K562 (cell line): Measurements from ENCODE around the gene THAP8. TPM values are rescaled to one million over a fixed set of nuclear protein-coding genes. Genes with fewer than 3 reads are reported as not detected.
A peak's percentile ranks its signal among the peaks of the same experiment; 100 is the strongest.

Source experiments
- ATF6 ChIP-seq: sonication (generic); formaldehyde crosslinking; IDR thresholded peaks from 2 replicates; pipeline ENCODE4 v1.4.0; 2020; ENCODE audit warnings: mild to moderate bottlenecking, missing genetic modification reagents
- E2F4 ChIP-seq: sonication (generic); formaldehyde crosslinking; IDR thresholded peaks from 2 replicates; pipeline ENCODE4 v1.8.0; 2022; ENCODE audit warnings: mild to moderate bottlenecking, low read depth, missing genetic modification reagents
- GTF2A2 ChIP-seq: IDR thresholded peaks from 2 replicates; pipeline ENCODE4 v1.6.1; 2016; ENCODE audit warnings: mild to moderate bottlenecking, missing genetic modification characterization, missing compliant biosample characterization
- HINFP ChIP-seq: fragments of 450-650 bp; conservative IDR thresholded peaks from 2 replicates; pipeline ENCODE4 v1.6.1; 2016; ENCODE audit warnings: missing genetic modification characterization, low read depth, mild to moderate bottlenecking, control low read depth, missing compliant biosample characterization
- HSF4 ChIP-seq: fragments of 250-450 bp; sonication (Bioruptor Pico); IDR thresholded peaks from 2 replicates; pipeline ENCODE4 v2.1.2; 2022; ENCODE audit warnings: mild to moderate bottlenecking, moderate library complexity, borderline replicate concordance
- IRF1 ChIP-seq: sonication (generic); formaldehyde crosslinking; IDR thresholded peaks from 2 replicates; pipeline ENCODE4 v1.8.0; 2022; ENCODE audit warnings: missing genetic modification reagents, mild to moderate bottlenecking, borderline replicate concordance
- MTA2 ChIP-seq: fragments of 450-650 bp; IDR thresholded peaks from 2 replicates; pipeline ENCODE4 v1.6.1; 2016; ENCODE audit warnings: low read depth
- RAD21 ChIP-seq, 2 experiments: fragments of 250-450 bp in 1 of 2; fragments of 450-650 bp in 1 of 2; sonication (Bioruptor Pico) in 1 of 2; formaldehyde crosslinking in 1 of 2; IDR thresholded peaks in 1 of 2; conservative IDR thresholded peaks in 1 of 2; 2 replicates each; pipeline versions ENCODE4 v1.4.0 to v1.8.0; 2020 to 2022; ENCODE audit warnings: mild to moderate bottlenecking in 2 of 2, moderate library complexity in 1 of 2
- TAF15 ChIP-seq: fragments of 200-400 bp; formaldehyde crosslinking; IDR thresholded peaks from 2 replicates; pipeline ENCODE4 v1.6.1; 2017; ENCODE audit warnings: mild to moderate bottlenecking, low read depth, low read length, moderate library complexity
- TCF7L2 ChIP-seq: fragments of 150-350 bp; IDR thresholded peaks from 2 replicates; pipeline ENCODE4 v1.6.1; 2016; ENCODE audit warnings: low read depth, mild to moderate bottlenecking, low read length, moderate library complexity
- TOE1 ChIP-seq, 2 experiments: fragments of 450-650 bp in 1 of 2; sonication (generic) in 1 of 2; formaldehyde crosslinking in 1 of 2; IDR thresholded peaks; 2 replicates each; pipeline versions ENCODE4 v1.7.1 to v1.8.0; 2016 to 2022; ENCODE audit warnings: borderline replicate concordance in 2 of 2, mild to moderate bottlenecking in 2 of 2, antibody characterized with exemption in 1 of 2, inconsistent platforms in 1 of 2, low read depth in 1 of 2, missing genetic modification reagents in 1 of 2, moderate library complexity in 1 of 2
- ZC3H11A ChIP-seq: IDR thresholded peaks from 2 replicates; pipeline ENCODE4 v1.6.1; 2012; ENCODE audit warnings: low read depth, low read length, improper control_type of control experiment
- ZNF347 ChIP-seq: fragments of 450-650 bp; formaldehyde crosslinking; IDR thresholded peaks from 2 replicates; pipeline ENCODE4 v1.4.0; 2020; ENCODE audit warnings: low read depth, mild to moderate bottlenecking, moderate library complexity
- ZNF830 ChIP-seq: fragments of 250-450 bp; sonication (Bioruptor Pico); IDR thresholded peaks from 2 replicates; pipeline ENCODE4 v1.5.0; 2021; ENCODE audit warnings: mild to moderate bottlenecking
- polyA plus RNA-seq, 8 experiments: library from polyadenylated mRNA; depleted of rRNA in 4 of 8; stranded (reverse) in 5 of 8; unstranded in 3 of 8; fragments of >200 nt; fragmentation: Nextera tagmentation in 2 of 8; fragmentation: Illumina TruSeq in 1 of 8; extraction: Ambion mirVana in 2 of 8; extraction: Trizol in 1 of 8; gene quantifications; 2 replicates each; pipeline versions ENCODE4 v1.2.1 to v1.2.3, GENCODE V29; 2011 to 2014; ENCODE audit warnings: inconsistent platforms in 1 of 8, missing spikeins in 1 of 8
- total RNA-seq, 7 experiments: library from RNA; depleted of rRNA in 6 of 7; stranded (reverse); fragments of >200 nt in 6 of 7; fragmentation: Illumina TruSeq in 2 of 7; extraction: Trizol in 2 of 7; gene quantifications; 2 replicates each; pipeline versions ENCODE4 v1.2.1 to v1.2.3, GENCODE V29; 2011 to 2021; ENCODE audit warnings: low replicate concordance in 1 of 7
- TF ChIP-seq, protein P1 (sequence below): fragments of 450-650 bp; IDR thresholded peaks from 2 replicates; pipeline ENCODE4 v1.6.1; 2018; ENCODE audit not compliant: partially characterized antibody

Gene THAP8
- total and polyA plus RNA-seq, 9 of the 15 experiments (the other 6 are each of a cell fraction or from before 2014, with no cell fraction given): 0.11 to 2.0 (median 0.94) TPM

GRCh38 chr19:35995048-35995993 is 58.8 kb downstream of the THAP8 start, which contains the start of gene SDHAF1 (continued):
- TF ChIP-seq ATF6 (CRISPR knock-in tag): 0 out of 2 replicates have a peak, but pooled peaks have one; percentile 61
- no peak for TF ChIP-seq TAF15
- no peak for TF ChIP-seq ZC3H11A
- TF ChIP-seq, protein P1, sequence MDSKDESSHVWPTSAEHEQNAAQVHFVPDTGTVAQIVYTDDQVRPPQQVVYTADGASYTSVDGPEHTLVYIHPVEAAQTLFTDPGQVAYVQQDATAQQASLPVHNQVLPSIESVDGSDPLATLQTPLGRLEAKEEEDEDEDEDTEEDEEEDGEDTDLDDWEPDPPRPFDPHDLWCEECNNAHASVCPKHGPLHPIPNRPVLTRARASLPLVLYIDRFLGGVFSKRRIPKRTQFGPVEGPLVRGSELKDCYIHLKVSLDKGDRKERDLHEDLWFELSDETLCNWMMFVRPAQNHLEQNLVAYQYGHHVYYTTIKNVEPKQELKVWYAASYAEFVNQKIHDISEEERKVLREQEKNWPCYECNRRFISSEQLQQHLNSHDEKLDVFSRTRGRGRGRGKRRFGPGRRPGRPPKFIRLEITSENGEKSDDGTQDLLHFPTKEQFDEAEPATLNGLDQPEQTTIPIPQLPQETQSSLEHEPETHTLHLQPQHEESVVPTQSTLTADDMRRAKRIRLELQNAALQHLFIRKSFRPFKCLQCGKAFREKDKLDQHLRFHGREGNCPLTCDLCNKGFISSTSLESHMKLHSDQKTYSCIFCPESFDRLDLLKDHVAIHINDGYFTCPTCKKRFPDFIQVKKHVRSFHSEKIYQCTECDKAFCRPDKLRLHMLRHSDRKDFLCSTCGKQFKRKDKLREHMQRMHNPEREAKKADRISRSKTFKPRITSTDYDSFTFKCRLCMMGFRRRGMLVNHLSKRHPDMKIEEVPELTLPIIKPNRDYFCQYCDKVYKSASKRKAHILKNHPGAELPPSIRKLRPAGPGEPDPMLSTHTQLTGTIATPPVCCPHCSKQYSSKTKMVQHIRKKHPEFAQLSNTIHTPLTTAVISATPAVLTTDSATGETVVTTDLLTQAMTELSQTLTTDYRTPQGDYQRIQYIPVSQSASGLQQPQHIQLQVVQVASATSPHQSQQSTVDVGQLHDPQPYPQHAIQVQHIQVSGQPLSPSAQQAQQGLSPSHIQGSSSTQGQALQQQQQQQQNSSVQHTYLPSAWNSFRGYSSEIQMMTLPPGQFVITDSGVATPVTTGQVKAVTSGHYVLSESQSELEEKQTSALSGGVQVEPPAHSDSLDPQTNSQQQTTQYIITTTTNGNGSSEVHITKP: peak; percentile 79
- TF ChIP-seq ZNF347 (CRISPR knock-in tag): no peak
- TF ChIP-seq TOE1 (IDR thresholded peaks at IDR 0.05; ENCODE audit: borderline replicate concordance): no peak; the same call in 1 of the 2 replicates
- no peak for TF ChIP-seq TOE1 (CRISPR knock-in tag; IDR thresholded peaks at IDR 0.05; ENCODE audit: borderline replicate concordance, low read depth)
- TF ChIP-seq IRF1 (CRISPR knock-in tag): no peak
- TF ChIP-seq HINFP (tag): no peak
- no peak for TF ChIP-seq MTA2
- TF ChIP-seq ZNF830 (CRISPR knock-in tag): no peak
- no peak for TF ChIP-seq TCF7L2
- no peak for TF ChIP-seq GTF2A2
- no peak for TF ChIP-seq RAD21 (CRISPR knock-in tag; conservative IDR thresholded peaks at IDR 0.05 in 1 of 2, IDR thresholded peaks at IDR 0.05 in 1 of 2)
- TF ChIP-seq HSF4 (CRISPR knock-in tag): no peak
- TF ChIP-seq E2F4 (CRISPR knock-in tag): no peak
